Measurements from ENCODE around the gene TRPC6. TPM values are rescaled to one million over a fixed set of nuclear protein-coding genes. Genes with fewer than 3 reads are reported as not detected.
"Not testable (repeated sequence)": the region's sequence is repeated elsewhere in the genome, so short reads cannot be mapped to it uniquely, and the experiment has no call there.

The TRPC6 gene
- total and polyA plus RNA-seq, 5 donors: 0.18 to 0.36 (median 0.20) TPM

DNA sequence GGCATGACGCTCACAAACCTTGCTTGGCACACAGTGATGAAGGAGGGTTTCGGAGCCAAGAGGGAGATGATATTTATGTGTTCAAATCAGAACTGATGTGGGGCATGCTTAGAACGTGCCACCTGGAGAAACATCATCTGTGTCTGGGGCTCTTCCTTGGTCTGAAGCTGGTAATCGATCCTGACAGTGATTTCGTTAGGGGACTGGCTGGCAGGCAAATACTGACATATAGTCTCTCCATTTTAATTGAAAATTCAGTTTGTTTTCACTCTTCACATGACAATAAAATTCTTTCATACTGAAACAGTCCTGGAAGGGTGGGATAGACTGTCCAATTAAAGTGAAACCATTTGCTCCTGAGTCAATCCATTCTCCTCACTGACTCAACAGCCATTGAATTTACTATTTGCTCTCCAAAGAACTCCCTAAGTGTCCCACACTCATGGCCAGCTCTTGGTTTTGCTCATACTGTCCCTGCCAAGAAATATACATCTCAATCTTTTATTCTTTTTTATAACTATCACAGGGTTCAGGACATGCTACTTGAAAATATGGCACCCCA, 134.8 kb downstream of the TRPC6 start:
- ATAC-seq: no peak
- DNase-seq: no peak
- no peaks in the 10 kb centered on the region for H3K9me3 ChIP-seq (ENCODE audit: control insufficient read depth, low read length)
- H3K27ac ChIP-seq (ENCODE audit: low read length): no peak overlapping the region
- H3K4me3 ChIP-seq (ENCODE audit: low read length): no peak overlapping the region
- no peaks in the 10 kb centered on the region for H3K27me3 ChIP-seq (ENCODE audit: control insufficient read depth, insufficient read depth)
- H3K4me1 ChIP-seq (ENCODE audit: control insufficient read depth, insufficient read depth, low read length): no peaks in the 10 kb centered on the region
- 82% methylated on average over 5 of the region's 5 CpGs for WGBS
- intact Hi-C loops (cut with DNase I): no loop called here

DNA sequence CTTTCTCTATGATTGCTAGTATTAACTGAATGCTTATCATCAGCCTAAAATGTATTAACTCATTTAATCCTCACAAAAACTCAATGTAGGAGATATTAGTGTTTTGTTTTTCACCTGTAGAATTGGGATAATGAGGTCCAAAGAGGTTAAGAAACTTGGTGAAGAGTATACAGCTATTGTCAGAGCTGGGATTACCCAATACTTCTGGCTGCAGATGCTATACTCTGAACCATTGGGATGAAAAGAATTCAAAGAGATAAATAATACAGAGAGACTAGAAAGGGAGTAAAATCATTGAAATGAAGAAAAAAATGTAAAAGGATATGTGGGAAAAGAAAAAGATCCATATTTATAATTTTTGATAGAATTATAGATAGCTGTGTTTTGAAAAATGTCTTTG, 137.1 kb downstream of the TRPC6 start:
- no peaks in the 10 kb centered on the region for H3K9me3 ChIP-seq (ENCODE audit: control insufficient read depth, low read length)
- no peak overlapping the region for H3K4me3 ChIP-seq (ENCODE audit: low read length)
- H3K4me1 ChIP-seq (ENCODE audit: control insufficient read depth, insufficient read depth, low read length): peaks cover 4% of the 10 kb centered on the region
- intact Hi-C loops (cut with DNase I): no loop called here
- no peak for ATAC-seq
- DNase-seq: no peak
- no peak overlapping the region for H3K27ac ChIP-seq (ENCODE audit: low read length)
- no peaks in the 10 kb centered on the region for H3K27me3 ChIP-seq (ENCODE audit: control insufficient read depth, insufficient read depth)

DNA sequence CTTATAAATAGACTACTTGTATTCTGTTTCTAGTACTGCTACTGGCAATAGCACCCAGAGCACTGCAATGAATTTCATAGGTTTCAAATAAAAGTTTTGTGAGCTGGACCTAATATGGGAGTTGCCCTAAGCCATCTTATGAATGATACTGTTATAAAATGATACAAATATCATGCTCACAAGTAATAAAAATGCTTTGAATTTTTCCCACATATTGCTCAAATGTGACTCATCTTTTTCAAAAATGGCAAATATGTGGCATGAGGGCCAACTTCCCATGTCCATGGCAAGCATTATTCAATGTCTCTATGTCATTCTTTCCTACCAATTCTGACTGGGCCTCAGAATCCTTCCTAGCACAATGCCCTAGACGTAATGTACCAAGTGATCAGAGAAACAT, 137.6 kb downstream of the TRPC6 start:
- Histone ChIP-seq H3K27me3 (ENCODE audit: control insufficient read depth, insufficient read depth) (no peaks in the 10 kb centered on the region), H3K4me1 (ENCODE audit: control insufficient read depth, insufficient read depth, low read length) (peaks cover 6% of the 10 kb centered on the region), H3K4me3 (ENCODE audit: low read length) (no peak overlapping the region), H3K27ac (ENCODE audit: low read length) (no peak overlapping the region), H3K9me3 (ENCODE audit: control insufficient read depth, low read length) (no peaks in the 10 kb centered on the region)
- intact Hi-C loops (cut with DNase I): no loop called here
- ATAC-seq: no peak
- WGBS: 85% methylated on average over 1 of the region's 1 CpG
- DNase-seq: no peak

DNA sequence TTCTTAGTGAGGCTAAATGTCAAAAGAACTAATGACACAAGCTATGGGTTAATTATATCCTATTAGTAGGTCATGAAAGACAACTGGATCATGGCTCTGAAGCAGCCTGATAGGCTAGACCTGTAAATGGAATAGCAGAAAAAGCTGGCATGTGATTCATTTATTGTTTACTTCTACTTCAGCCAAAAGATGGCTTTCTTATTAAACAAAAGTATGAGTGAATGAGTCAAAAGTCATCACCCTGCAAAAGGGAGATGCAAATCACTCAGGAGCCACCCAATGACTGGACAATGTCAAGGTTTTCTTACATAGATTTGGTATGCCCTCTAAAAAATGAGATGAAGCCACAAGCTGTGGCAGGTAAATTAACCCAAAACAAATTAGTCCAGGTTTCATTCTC, 138.0 kb downstream of the TRPC6 start:
- Histone ChIP-seq H3K27ac (ENCODE audit: low read length) (no peak overlapping the region), H3K27me3 (ENCODE audit: control insufficient read depth, insufficient read depth) (no peaks in the 10 kb centered on the region), H3K4me3 (ENCODE audit: low read length) (no peak overlapping the region), H3K9me3 (ENCODE audit: control insufficient read depth, low read length) (no peaks in the 10 kb centered on the region), H3K4me1 (ENCODE audit: control insufficient read depth, insufficient read depth, low read length) (peaks cover 6% of the 10 kb centered on the region)
- DNase-seq: no peak
- no peak for ATAC-seq
- intact Hi-C loops (cut with DNase I): no loop called here

DNA sequence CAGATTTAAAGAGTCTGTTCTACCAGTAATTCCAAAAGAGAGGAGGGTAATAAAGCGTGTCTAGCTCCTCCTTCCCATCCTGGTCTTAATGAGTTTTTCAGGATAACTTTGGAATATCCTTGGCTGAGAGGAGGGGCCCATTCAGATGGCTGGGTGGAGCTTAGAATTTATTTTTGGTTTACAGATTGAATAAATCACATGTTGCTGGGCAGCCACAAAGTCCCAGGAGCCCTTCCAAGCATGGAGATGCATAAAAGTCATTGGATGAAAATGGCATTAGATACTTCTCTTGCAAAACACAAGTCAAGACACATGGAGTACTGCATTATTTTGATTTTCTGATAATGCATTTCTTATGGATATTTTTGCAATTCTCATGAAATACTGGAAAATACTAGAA, 139.0 kb downstream of the TRPC6 start:
- Histone ChIP-seq H3K27ac (ENCODE audit: low read length) (no peak overlapping the region), H3K27me3 (ENCODE audit: control insufficient read depth, insufficient read depth) (no peaks in the 10 kb centered on the region), H3K4me1 (ENCODE audit: control insufficient read depth, insufficient read depth, low read length) (peaks cover 6% of the 10 kb centered on the region), H3K9me3 (ENCODE audit: control insufficient read depth, low read length) (no peaks in the 10 kb centered on the region), H3K4me3 (ENCODE audit: low read length) (no peak overlapping the region)
- intact Hi-C loops (cut with DNase I): no loop called here
- no peak for DNase-seq
- WGBS: 57% methylated on average over 1 of the region's 1 CpG
- ATAC-seq: no peak

DNA sequence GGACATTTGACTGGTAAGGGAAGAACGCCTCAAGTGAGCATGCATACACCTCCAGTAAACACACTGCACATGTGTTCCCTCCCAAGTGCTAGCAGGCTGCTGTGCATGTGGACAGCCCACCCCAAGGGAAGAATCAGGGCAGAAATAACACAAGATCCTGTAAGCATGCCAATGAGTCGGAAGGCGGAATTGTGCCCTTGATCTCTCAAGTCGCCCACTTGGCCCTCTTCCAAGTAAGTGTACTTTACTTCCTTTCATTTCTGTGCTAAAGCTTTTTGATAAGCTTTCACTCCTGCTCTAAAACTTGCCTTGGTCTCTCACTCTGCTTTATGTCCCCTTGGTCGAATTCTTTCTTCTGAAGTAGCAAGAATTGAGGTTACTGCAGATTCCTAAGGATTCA, 139.6 kb downstream of the TRPC6 start:
- intact Hi-C loops (cut with DNase I): no loop called here
- H3K4me3 ChIP-seq (ENCODE audit: low read length): no peak overlapping the region
- H3K27ac ChIP-seq (ENCODE audit: low read length): no peak overlapping the region
- H3K27me3 ChIP-seq (ENCODE audit: control insufficient read depth, insufficient read depth): no peaks in the 10 kb centered on the region
- WGBS: 32% methylated on average over 5 of the region's 5 CpGs
- no peak for DNase-seq
- H3K9me3 ChIP-seq (ENCODE audit: control insufficient read depth, low read length): no peaks in the 10 kb centered on the region
- peaks cover 6% of the 10 kb centered on the region for H3K4me1 ChIP-seq (ENCODE audit: control insufficient read depth, insufficient read depth, low read length)
- ATAC-seq: no peak

DNA sequence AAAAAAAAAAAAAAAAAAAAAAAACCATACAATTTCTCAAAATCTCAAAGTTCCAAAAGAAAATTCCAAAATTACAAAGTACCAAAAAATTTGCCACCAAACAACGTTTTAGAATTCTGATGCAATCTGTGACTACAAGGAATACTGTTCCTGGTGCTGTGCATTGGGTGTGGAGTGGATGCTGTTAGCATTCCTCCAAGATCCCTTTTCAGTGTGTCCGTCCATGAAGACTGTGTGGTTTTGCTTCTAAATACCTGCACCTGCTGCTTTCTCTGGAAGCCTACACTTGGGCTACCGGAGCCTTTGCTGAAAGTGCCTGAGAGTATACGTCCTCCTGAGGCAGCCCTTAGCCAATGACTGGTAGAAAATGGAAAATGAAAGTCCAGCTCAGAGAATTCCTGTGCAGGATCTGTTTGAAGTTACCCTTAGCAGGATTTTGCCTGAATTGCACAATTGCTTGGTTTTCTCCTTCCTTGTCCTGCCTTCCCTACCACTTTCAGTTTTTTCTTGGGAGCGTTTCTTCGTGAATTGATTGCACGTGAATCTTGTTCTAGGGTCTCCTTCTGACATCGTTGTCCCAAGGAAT, 140.8 kb downstream of the TRPC6 start:
- Histone ChIP-seq H3K9me3 (ENCODE audit: control insufficient read depth, low read length) (no peaks in the 10 kb centered on the region), H3K27me3 (ENCODE audit: control insufficient read depth, insufficient read depth) (no peaks in the 10 kb centered on the region), H3K27ac (ENCODE audit: low read length) (no peak overlapping the region), H3K4me3 (ENCODE audit: low read length) (no peak overlapping the region), H3K4me1 (ENCODE audit: control insufficient read depth, insufficient read depth, low read length) (peaks cover 6% of the 10 kb centered on the region)
- ATAC-seq (no peak), DNase-seq (no peak)
- intact Hi-C loops (cut with DNase I): no loop called here
- 82% methylated on average over 8 of the region's 8 CpGs for WGBS

DNA sequence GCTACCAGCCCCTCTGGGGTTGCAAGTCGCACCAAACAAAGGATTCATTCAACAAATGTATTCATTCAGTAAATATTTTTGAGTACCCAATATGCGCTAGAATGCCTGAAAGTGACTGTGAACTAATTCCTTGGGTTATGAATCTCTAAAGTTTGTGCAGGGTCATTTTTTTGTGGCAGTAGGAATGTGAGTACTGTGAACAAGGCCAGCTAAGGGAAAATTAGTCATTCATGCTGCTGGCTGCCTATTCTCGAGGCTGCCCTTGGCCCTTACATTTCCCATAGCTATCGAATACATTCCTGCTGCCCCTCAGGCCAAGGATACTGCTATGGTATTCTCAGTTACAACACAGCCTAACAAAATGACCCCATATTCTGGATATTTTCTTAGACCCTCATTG, 141.6 kb downstream of the TRPC6 start:
- H3K4me3 ChIP-seq (ENCODE audit: low read length): no peak overlapping the region
- H3K27ac ChIP-seq (ENCODE audit: low read length): peak overlapping the region; percentile 61
- WGBS: 55% methylated on average over 4 of the region's 4 CpGs
- peaks cover 6% of the 10 kb centered on the region for H3K4me1 ChIP-seq (ENCODE audit: control insufficient read depth, insufficient read depth, low read length)
- DNase-seq (no peak), ATAC-seq (peak; percentile 44 to 66)
- no peaks in the 10 kb centered on the region for H3K27me3 ChIP-seq (ENCODE audit: control insufficient read depth, insufficient read depth)
- H3K9me3 ChIP-seq (ENCODE audit: control insufficient read depth, low read length): no peaks in the 10 kb centered on the region
- intact Hi-C loops (cut with DNase I): no loop called here

DNA sequence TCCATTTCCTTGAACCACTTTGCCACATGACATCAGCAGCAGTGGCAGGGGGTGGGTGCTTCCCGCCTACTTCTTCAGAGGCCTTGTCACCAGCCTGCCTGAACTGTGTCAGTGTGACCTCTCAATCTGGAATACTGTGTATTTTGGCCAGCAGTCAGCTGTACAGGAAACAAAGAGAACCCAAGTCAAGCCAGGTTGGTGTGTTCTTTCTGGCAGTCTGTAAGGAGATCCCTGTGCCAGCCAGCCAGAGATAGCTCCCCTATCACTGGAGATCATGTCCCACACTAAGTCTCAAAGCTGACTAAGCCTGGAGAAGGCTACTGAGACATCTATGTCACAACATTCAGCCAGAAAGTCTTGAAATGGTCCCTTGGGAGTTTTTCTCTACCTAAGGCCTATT, 142.1 kb downstream of the TRPC6 start:
- 43% methylated on average over 1 of the region's 1 CpG for WGBS
- Histone ChIP-seq H3K4me3 (ENCODE audit: low read length) (no peak overlapping the region), H3K27ac (ENCODE audit: low read length) (peak overlapping the region; percentile 61), H3K27me3 (ENCODE audit: control insufficient read depth, insufficient read depth) (no peaks in the 10 kb centered on the region), H3K9me3 (ENCODE audit: control insufficient read depth, low read length) (no peaks in the 10 kb centered on the region), H3K4me1 (ENCODE audit: control insufficient read depth, insufficient read depth, low read length) (peaks cover 6% of the 10 kb centered on the region)
- ATAC-seq (peak; percentile 88 to 93), DNase-seq (peak; percentile 36 to 77 (median 73))
- intact Hi-C loops (cut with DNase I): no loop called here

DNA sequence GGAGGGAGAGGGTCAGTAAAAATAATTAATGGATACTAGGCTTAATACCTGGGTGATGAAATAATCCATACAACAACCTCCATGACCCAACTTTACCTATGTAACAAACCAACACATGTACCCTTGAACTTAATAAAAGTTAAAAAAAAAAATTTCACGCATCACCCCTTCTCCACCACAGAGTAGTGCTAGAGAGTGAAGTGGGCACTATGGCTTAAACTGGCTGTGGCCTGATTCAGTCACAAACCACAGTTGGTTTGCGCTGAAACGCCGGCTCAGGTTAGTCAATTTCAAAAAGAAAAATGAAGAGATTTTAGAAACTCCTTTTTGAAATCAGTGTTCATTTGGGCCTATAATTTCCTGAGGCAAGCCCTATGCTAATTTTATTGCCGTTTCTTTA, 144.3 kb downstream of the TRPC6 start:
- Histone ChIP-seq H3K27me3 (ENCODE audit: control insufficient read depth, insufficient read depth) (no peaks in the 10 kb centered on the region), H3K4me1 (ENCODE audit: control insufficient read depth, insufficient read depth, low read length) (peaks cover 6% of the 10 kb centered on the region), H3K4me3 (ENCODE audit: low read length) (no peak overlapping the region), H3K9me3 (ENCODE audit: control insufficient read depth, low read length) (no peaks in the 10 kb centered on the region), H3K27ac (ENCODE audit: low read length) (no peak overlapping the region)
- intact Hi-C loops (cut with DNase I): loop anchor here in 3 of 4 donors (5.0 to 10.0 kb wide), 2 partner anchors 455 to 457 kb away; no protein-coding TSS in a partner anchor
- DNase-seq (no peak), ATAC-seq (no peak)
- WGBS: 92% methylated on average over 5 of the region's 5 CpGs

DNA sequence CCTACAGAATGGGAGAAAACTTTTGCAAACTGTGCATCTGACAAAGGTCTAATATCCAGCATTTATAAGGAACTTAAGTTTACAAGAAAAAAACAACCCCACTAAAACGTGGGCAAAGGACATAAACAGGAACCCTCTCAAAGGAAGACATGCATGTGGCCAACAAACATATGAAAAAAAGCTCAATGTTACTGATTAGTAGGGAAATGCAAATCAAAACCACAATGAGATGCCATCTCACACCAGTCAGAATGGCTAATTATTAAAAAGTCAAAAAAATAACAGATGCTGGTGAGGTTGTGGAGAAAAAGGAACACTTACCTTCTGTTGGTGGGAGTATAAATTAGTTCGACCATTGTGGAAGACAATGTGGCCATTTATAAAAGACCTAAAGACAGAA, 145.1 kb downstream of the TRPC6 start:
- not testable (repeated sequence) for H3K9me3 ChIP-seq (ENCODE audit: control insufficient read depth, low read length); H3K27ac ChIP-seq (ENCODE audit: low read length); DNase-seq; H3K4me1 ChIP-seq (ENCODE audit: control insufficient read depth, insufficient read depth, low read length); ATAC-seq; H3K4me3 ChIP-seq (ENCODE audit: low read length); H3K27me3 ChIP-seq (ENCODE audit: control insufficient read depth, insufficient read depth)
- WGBS: 77% methylated on average over 2 of the region's 2 CpGs
- intact Hi-C loops (cut with DNase I): loop anchor here in 3 of 4 donors (5.0 to 10.0 kb wide), 2 partner anchors 454 to 456 kb away; no protein-coding TSS in a partner anchor

DNA sequence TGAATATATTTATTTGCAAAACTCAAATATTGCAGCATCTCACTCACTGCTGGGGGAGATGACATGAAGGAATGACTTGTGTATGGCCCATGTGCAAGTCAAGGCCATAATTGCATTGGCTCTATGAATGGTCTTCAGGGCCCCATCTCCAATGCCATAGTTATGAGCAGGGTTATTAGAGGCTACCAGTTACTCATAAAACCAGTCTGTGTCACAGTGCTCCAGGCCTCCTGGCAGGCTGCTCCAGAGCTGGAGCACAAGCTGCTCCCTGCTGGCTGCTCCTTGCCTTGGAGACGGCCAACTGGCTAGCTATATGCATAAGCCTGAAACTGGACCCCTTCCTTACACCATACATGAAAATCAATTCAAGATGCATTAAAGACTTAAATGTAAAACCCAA, 145.7 kb downstream of the TRPC6 start:
- 64% methylated on average over 1 of the region's 1 CpG for WGBS
- intact Hi-C loops (cut with DNase I): loop anchor here in 3 of 4 donors (5.0 to 10.0 kb wide), 2 partner anchors 453 to 456 kb away; no protein-coding TSS in a partner anchor
- no peak overlapping the region for H3K4me3 ChIP-seq (ENCODE audit: low read length)
- no peak overlapping the region for H3K27ac ChIP-seq (ENCODE audit: low read length)
- no peaks in the 10 kb centered on the region for H3K27me3 ChIP-seq (ENCODE audit: control insufficient read depth, insufficient read depth)
- H3K4me1 ChIP-seq (ENCODE audit: control insufficient read depth, insufficient read depth, low read length): peaks cover 6% of the 10 kb centered on the region
- no peak for ATAC-seq
- peak in 1 of 3 donors; percentile 40 for DNase-seq
- no peaks in the 10 kb centered on the region for H3K9me3 ChIP-seq (ENCODE audit: control insufficient read depth, low read length)
